Upper lobe of right lung (tissue), 1 donor: ENCODE measurements around the gene ASB1. TPM values are rescaled to one million over a fixed set of nuclear protein-coding genes. Genes with fewer than 3 reads are reported as not detected.

Source experiments
- ATAC-seq: fragments of 200-7000 bp; cut with Tn5 transposase; one replicate; pipeline ENCODE4 v1.9.1; 2020; ENCODE audit warnings: mild to moderate bottlenecking, moderate library complexity
- DNase-seq: peaks from one replicate; pipeline ENCODE4 v3.0.0-alpha.2; 2020
- H3K27ac ChIP-seq: fragments of 200-600 bp; one replicate; pipeline ENCODE4 v1.8.0; 2022
- H3K27me3 ChIP-seq: fragments of 200-600 bp; one replicate; pipeline ENCODE4 v1.8.0; 2022; ENCODE audit warnings: mild to moderate bottlenecking
- H3K36me3 ChIP-seq: fragments of 200-600 bp; one replicate; pipeline ENCODE4 v1.8.0; 2022
- H3K4me1 ChIP-seq: fragments of 200-600 bp; one replicate; pipeline ENCODE4 v1.8.0; 2022
- H3K4me3 ChIP-seq: fragments of 200-600 bp; one replicate; pipeline ENCODE4 v1.8.0; 2022; ENCODE audit warnings: mild to moderate bottlenecking
- H3K9me3 ChIP-seq: fragments of 200-600 bp; one replicate; pipeline ENCODE4 v1.8.0; 2022
- intact Hi-C: fragments of 100-400 bp; cut with DNase I; formaldehyde crosslinking; loops from one replicate; pipeline ENCODE4 v1.11.0; 2022
- total RNA-seq: library from RNA; stranded (reverse); fragmentation: NEBNext Ultra II Directional; extraction: Animal tissue kit (Norgen Biotek cat#: 25700); gene quantifications from one replicate; pipeline ENCODE4 v1.2.1, GENCODE V29; 2021
- TF ChIP-seq, protein P1 (sequence below): fragments of 200-600 bp; IDR thresholded peaks from one replicate; pipeline ENCODE4 v1.8.0; 2022; ENCODE audit warnings: antibody characterized with exemption
- donor health status: DM: no; HTN: yes; CAD: no; lungs with severe emphysema.

Gene ASB1
- total RNA-seq, 1 donor from 2014 or later, result 26.6 TPM

DNA sequence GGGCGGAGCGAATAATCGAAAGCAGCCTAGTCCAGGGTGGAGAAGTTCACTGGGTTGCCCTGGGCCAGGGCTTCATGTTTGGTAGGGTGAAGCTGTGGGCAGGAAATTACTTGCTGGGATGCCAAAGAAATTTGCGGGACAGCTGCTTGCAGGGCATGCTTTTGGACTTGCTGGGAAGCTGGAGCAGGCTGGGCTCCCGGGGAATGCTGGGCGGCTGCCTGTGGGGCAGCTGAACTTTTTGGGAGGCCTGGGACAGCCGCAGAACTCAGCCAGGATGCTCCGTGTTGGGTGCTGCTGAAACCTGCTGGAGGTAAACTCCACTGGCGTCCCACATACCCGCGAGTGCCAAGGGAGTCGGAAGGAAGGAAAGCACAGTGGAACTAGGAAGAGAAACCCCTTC, 31.9 kb downstream of the ASB1 start:
- ATAC-seq, result no peak

DNA sequence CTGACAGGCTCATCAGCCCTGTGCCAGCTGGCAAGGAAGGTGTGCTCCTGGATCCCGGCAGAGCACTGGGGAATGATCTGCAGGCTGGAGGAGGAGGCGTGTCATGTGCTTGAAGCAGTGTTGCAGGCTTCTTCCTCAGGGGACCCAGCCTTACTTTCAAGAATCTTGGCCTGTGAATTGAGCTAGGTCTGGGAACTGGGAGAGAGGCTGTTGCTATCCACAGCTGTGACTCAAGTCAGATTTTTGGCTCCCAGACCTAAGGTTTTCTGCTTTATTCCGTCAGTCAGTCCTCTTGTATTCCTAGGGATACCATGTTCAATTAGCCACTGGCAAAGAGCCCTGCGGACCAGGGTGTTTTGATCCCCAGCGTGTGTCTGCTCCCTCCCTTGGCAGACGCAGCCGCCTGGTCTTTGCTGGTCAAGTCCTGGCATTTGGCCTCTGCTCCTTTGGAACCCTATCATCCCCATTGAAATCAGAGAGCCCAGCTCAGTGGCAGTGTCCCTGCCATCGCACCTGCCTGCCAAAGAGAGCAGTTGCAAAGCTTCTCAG, 32.4 kb downstream of the ASB1 start:
- no peak for ATAC-seq
- Histone ChIP-seq H3K4me1 (no peaks in the 10 kb centered on the region), H3K9me3 (no peaks in the 10 kb centered on the region), H3K4me3 (no peak overlapping the region), H3K27ac (no peak overlapping the region), H3K36me3 (no peaks in the 10 kb centered on the region), H3K27me3 (no peaks in the 10 kb centered on the region)
- intact Hi-C loops, result no loop called here
- TF ChIP-seq, protein P1, sequence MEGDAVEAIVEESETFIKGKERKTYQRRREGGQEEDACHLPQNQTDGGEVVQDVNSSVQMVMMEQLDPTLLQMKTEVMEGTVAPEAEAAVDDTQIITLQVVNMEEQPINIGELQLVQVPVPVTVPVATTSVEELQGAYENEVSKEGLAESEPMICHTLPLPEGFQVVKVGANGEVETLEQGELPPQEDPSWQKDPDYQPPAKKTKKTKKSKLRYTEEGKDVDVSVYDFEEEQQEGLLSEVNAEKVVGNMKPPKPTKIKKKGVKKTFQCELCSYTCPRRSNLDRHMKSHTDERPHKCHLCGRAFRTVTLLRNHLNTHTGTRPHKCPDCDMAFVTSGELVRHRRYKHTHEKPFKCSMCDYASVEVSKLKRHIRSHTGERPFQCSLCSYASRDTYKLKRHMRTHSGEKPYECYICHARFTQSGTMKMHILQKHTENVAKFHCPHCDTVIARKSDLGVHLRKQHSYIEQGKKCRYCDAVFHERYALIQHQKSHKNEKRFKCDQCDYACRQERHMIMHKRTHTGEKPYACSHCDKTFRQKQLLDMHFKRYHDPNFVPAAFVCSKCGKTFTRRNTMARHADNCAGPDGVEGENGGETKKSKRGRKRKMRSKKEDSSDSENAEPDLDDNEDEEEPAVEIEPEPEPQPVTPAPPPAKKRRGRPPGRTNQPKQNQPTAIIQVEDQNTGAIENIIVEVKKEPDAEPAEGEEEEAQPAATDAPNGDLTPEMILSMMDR, result no peak
- DNase-seq, result no peak

More for the DNA sequence above, 31.9 kb downstream of the ASB1 start:
- Histone ChIP-seq H3K36me3 (no peaks in the 10 kb centered on the region), H3K27me3 (no peaks in the 10 kb centered on the region), H3K9me3 (no peaks in the 10 kb centered on the region), H3K4me1 (no peaks in the 10 kb centered on the region), H3K4me3 (no peak overlapping the region), H3K27ac (no peak overlapping the region)
- intact Hi-C loops, result no loop called here
- TF ChIP-seq, protein P1, result no peak
- DNase-seq, result no peak

DNA sequence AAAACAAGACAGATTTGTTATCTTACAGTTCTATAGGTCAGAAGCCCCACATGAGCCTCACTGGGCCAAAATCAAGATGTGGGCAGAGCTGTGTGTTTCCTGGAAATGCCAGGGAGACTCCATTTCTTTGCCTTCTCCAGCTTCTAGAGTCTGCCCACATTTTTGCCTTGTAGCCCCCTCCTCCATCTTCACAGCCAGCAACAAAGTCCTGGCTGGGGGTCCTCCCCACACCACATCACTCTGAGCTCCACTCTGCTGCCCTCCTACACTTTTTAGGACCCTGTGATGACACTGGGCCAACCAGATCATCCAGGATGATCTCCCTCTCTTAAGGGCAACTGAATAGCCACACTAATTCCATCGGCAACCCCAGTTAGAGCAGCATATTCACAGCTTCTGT, 34.3 kb downstream of the ASB1 start:
- ATAC-seq (no peak), DNase-seq (no peak)
- no peaks in the 10 kb centered on the region for H3K36me3 ChIP-seq
- no peak overlapping the region for H3K4me3 ChIP-seq
- TF ChIP-seq, protein P1, result no peak
- no peaks in the 10 kb centered on the region for H3K27me3 ChIP-seq
- H3K9me3 ChIP-seq, result no peaks in the 10 kb centered on the region
- H3K4me1 ChIP-seq, result no peaks in the 10 kb centered on the region
- intact Hi-C loops, result no loop called here
- H3K27ac ChIP-seq, result no peak overlapping the region

DNA sequence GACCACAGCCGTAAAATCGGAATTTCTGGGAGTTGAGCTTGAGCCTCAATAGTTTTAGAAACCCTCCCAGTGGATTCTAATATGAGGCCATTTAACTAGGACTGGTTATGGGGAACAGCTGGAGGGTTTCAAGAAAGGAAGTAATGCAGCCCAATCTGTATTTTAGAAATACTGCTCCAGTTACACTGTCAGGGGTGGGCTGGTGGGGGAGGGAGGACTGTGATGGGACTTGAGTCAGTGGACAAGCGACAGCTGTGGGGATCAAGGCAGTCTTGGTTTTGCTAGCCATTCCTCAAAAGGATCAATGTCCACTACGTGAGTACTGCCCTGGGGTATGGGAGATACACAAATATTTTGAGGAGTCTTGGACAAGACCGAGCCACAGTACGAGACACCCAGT, 34.8 kb downstream of the ASB1 start:
- Histone ChIP-seq H3K4me1 (no peaks in the 10 kb centered on the region), H3K27me3 (no peaks in the 10 kb centered on the region), H3K9me3 (no peaks in the 10 kb centered on the region), H3K36me3 (no peaks in the 10 kb centered on the region), H3K4me3 (no peak overlapping the region), H3K27ac (no peak overlapping the region)
- intact Hi-C loops, result no loop called here
- TF ChIP-seq, protein P1, result no peak
- ATAC-seq (no peak), DNase-seq (no peak)

DNA sequence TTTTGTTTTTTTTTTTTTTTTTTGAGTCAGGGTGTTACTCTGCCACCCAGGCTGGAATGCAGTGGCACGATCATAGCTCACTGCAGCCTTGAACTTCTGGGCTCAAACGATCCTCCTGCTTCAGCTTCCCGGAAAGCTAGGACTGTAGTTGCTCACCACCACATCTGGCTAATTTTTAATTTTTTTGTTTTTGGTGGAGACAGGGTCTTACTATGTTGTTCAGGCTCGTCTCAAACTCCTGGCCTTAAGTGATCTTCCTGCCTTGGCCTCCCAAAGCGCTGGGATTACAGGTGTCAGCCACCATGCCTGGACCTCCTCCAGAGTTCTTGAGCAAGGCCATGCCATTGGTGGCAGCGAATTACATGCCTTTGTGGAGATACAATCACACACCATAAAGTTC, 35.2 kb downstream of the ASB1 start:
- no peaks in the 10 kb centered on the region for H3K9me3 ChIP-seq
- intact Hi-C loops, result no loop called here
- DNase-seq (no peak), ATAC-seq (no peak)
- no peaks in the 10 kb centered on the region for H3K36me3 ChIP-seq
- no peaks in the 10 kb centered on the region for H3K4me1 ChIP-seq
- TF ChIP-seq, protein P1, result no peak
- H3K4me3 ChIP-seq, result no peak overlapping the region
- no peak overlapping the region for H3K27ac ChIP-seq
- H3K27me3 ChIP-seq, result no peaks in the 10 kb centered on the region
